ENCODE measurements around the gene HTR2A. TPM values are rescaled to one million over a fixed set of nuclear protein-coding genes. Genes with fewer than 3 reads are reported as not detected.

HTR2A gene
- total RNA-seq, 1 experiment from 2014 or later = not detected

GRCh38 chr13:46795321-46795720 is 101.5 kb downstream of the HTR2A start:
- Mint-ChIP-seq H3K36me3 (ENCODE audit: insufficient read depth, unreplicated experiment) (peaks cover 24% of the 10 kb centered on the region), H3K9me3 (ENCODE audit: unreplicated experiment) (no peaks in the 10 kb centered on the region), H3K4me3 (ENCODE audit: unreplicated experiment) (no peak overlapping the region), H3K27ac (ENCODE audit: unreplicated experiment) (no peak overlapping the region), H3K27me3 (ENCODE audit: insufficient read depth, unreplicated experiment) (no peaks in the 10 kb centered on the region), H3K4me1 (ENCODE audit: low read depth, unreplicated experiment) (peaks cover 8% of the 10 kb centered on the region)
- no TSS peak for BruUV-seq (replicated peaks)
- CTCF ChIA-PET = no interaction called here
- peaks cover 12% of the 10 kb centered on the region for H3K4me1 ChIP-seq
- intact Hi-C loops (cut with micrococcal nuclease; ENCODE audit: unreplicated experiment) = no loop called here
- POLR2A ChIA-PET = no interaction called here
- DNase-seq = no peak
- H3K9me3 ChIP-seq = no peaks in the 10 kb centered on the region
- no peak overlapping the region for H3K4me3 ChIP-seq (ENCODE audit: low read depth, low read length)
- no peaks in the 10 kb centered on the region for H3K36me3 ChIP-seq (ENCODE audit: control insufficient read depth, insufficient read depth, low read length)
- TF ChIP-seq CTCF (IDR thresholded peaks at IDR 0.05; ENCODE audit: insufficient read depth in 1 of 2, low read depth in 1 of 2, low read length in 1 of 2, severe bottlenecking in 1 of 2, unreplicated experiment in 1 of 2) = no peak
- no peaks in the 10 kb centered on the region for H3K27me3 ChIP-seq (replicated peaks; ENCODE audit: control insufficient read depth, insufficient read depth, low read length)

GRCh38 chr13:46783504-46783903 is 113.3 kb downstream of the HTR2A start:
- CTCF ChIA-PET = no interaction called here
- no peaks in the 10 kb centered on the region for H3K9me3 ChIP-seq
- Mint-ChIP-seq H3K27ac (ENCODE audit: unreplicated experiment) (no peak overlapping the region), H3K4me3 (ENCODE audit: unreplicated experiment) (no peak overlapping the region), H3K27me3 (ENCODE audit: insufficient read depth, unreplicated experiment) (no peaks in the 10 kb centered on the region), H3K4me1 (ENCODE audit: low read depth, unreplicated experiment) (no peaks in the 10 kb centered on the region), H3K36me3 (ENCODE audit: insufficient read depth, unreplicated experiment) (peaks cover 47% of the 10 kb centered on the region), H3K9me3 (ENCODE audit: unreplicated experiment) (no peaks in the 10 kb centered on the region)
- no peak for DNase-seq
- no peaks in the 10 kb centered on the region for H3K36me3 ChIP-seq (ENCODE audit: control insufficient read depth, insufficient read depth, low read length)
- no peaks in the 10 kb centered on the region for H3K4me1 ChIP-seq
- H3K27me3 ChIP-seq (replicated peaks; ENCODE audit: control insufficient read depth, insufficient read depth, low read length) = no peaks in the 10 kb centered on the region
- no peak overlapping the region for H3K4me3 ChIP-seq (ENCODE audit: low read depth, low read length)
- no peak for TF ChIP-seq CTCF (IDR thresholded peaks at IDR 0.05; ENCODE audit: insufficient read depth in 1 of 2, low read depth in 1 of 2, low read length in 1 of 2, severe bottlenecking in 1 of 2, unreplicated experiment in 1 of 2)
- POLR2A ChIA-PET = no interaction called here
- BruUV-seq (replicated peaks) = no TSS peak
- intact Hi-C loops (cut with micrococcal nuclease; ENCODE audit: unreplicated experiment) = no loop called here

- DNase-seq = no peak
- intact Hi-C loops (cut with micrococcal nuclease; ENCODE audit: unreplicated experiment) = no loop called here
- Histone ChIP-seq H3K4me1 (no peaks in the 10 kb centered on the region), H3K4me3 (ENCODE audit: low read depth, low read length) (no peak overlapping the region), H3K9me3 (no peaks in the 10 kb centered on the region), H3K27me3 (replicated peaks; ENCODE audit: control insufficient read depth, insufficient read depth, low read length) (no peaks in the 10 kb centered on the region), H3K36me3 (ENCODE audit: control insufficient read depth, insufficient read depth, low read length) (no peaks in the 10 kb centered on the region)
- H3K36me3 Mint-ChIP-seq (ENCODE audit: insufficient read depth, unreplicated experiment) = peaks cover 54% of the 10 kb centered on the region
- H3K9me3 Mint-ChIP-seq (ENCODE audit: unreplicated experiment) = no peaks in the 10 kb centered on the region
- H3K27ac Mint-ChIP-seq (ENCODE audit: unreplicated experiment) = no peak overlapping the region
- no peak for TF ChIP-seq CTCF (IDR thresholded peaks at IDR 0.05; ENCODE audit: insufficient read depth in 1 of 2, low read depth in 1 of 2, low read length in 1 of 2, severe bottlenecking in 1 of 2, unreplicated experiment in 1 of 2)
- no TSS peak for BruUV-seq (replicated peaks)
- ChIA-PET CTCF (no interaction called here), POLR2A (no interaction called here)
- no peaks in the 10 kb centered on the region for H3K27me3 Mint-ChIP-seq (ENCODE audit: insufficient read depth, unreplicated experiment)
- no peaks in the 10 kb centered on the region for H3K4me1 Mint-ChIP-seq (ENCODE audit: low read depth, unreplicated experiment)
- no peak overlapping the region for H3K4me3 Mint-ChIP-seq (ENCODE audit: unreplicated experiment)
Observed at GRCh38 chr13:46782691-46783090, 114.2 kb downstream of the HTR2A start.

Data from Caco-2 (cell line).